Fibroblast of upper back skin (primary cell): ENCODE measurements around the gene CDADC1.

Experiments used
- DNase-seq: peaks from one replicate; pipeline ENCODE4 v3.0.0-alpha.2; 2013

CDADC1 gene

GRCh38 chr13:49297338-49297737, 49.6 kb downstream of the CDADC1 start:
- no peak for DNase-seq

GRCh38 chr13:49298416-49298815, 50.7 kb downstream of the CDADC1 start:
- DNase-seq = no peak

GRCh38 chr13:49298903-49299605, 51.3 kb downstream of the CDADC1 start:
- DNase-seq = no peak

GRCh38 chr13:49300276-49300675, 52.6 kb downstream of the CDADC1 start:
- DNase-seq = no peak

- peak; percentile 77 for DNase-seq
Observed at GRCh38 chr13:49300739-49301589, 53.2 kb downstream of the CDADC1 start.

- no peak for DNase-seq
Observed at GRCh38 chr13:49302222-49302621, 54.5 kb downstream of the CDADC1 start.

GRCh38 chr13:49302817-49303216, 55.1 kb downstream of the CDADC1 start:
- DNase-seq = no peak

GRCh38 chr13:49303533-49304252, 56.0 kb downstream of the CDADC1 start:
- no peak for DNase-seq

GRCh38 chr13:49304356-49304755, 56.6 kb downstream of the CDADC1 start:
- DNase-seq = no peak

GRCh38 chr13:49304763-49305700, 57.3 kb downstream of the CDADC1 start:
- no peak for DNase-seq

- no peak for DNase-seq
Observed at GRCh38 chr13:49305792-49306425, 58.2 kb downstream of the CDADC1 start.

GRCh38 chr13:49307365-49307764, 59.6 kb downstream of the CDADC1 start:
- DNase-seq = no peak

GRCh38 chr13:49308097-49308875, 60.6 kb downstream of the CDADC1 start:
- DNase-seq = peak; percentile 65

GRCh38 chr13:49308921-49309408, 61.2 kb downstream of the CDADC1 start:
- no peak for DNase-seq

- DNase-seq = no peak
Observed at GRCh38 chr13:49310251-49310650, 62.5 kb downstream of the CDADC1 start.

- no peak for DNase-seq
Observed at GRCh38 chr13:49311816-49312215, 64.1 kb downstream of the CDADC1 start.

- peak; percentile 23 for DNase-seq
Observed at GRCh38 chr13:49314344-49314882, 66.7 kb downstream of the CDADC1 start.

GRCh38 chr13:49315036-49315565, 67.4 kb downstream of the CDADC1 start:
- peak; percentile 28 for DNase-seq

- no peak for DNase-seq
Observed at GRCh38 chr13:49315756-49316482, 68.2 kb downstream of the CDADC1 start.

GRCh38 chr13:49319551-49319950, 71.8 kb downstream of the CDADC1 start:
- no peak for DNase-seq
